ENCODE measurements around the gene SOHLH1.

Gene SOHLH1

DNA sequence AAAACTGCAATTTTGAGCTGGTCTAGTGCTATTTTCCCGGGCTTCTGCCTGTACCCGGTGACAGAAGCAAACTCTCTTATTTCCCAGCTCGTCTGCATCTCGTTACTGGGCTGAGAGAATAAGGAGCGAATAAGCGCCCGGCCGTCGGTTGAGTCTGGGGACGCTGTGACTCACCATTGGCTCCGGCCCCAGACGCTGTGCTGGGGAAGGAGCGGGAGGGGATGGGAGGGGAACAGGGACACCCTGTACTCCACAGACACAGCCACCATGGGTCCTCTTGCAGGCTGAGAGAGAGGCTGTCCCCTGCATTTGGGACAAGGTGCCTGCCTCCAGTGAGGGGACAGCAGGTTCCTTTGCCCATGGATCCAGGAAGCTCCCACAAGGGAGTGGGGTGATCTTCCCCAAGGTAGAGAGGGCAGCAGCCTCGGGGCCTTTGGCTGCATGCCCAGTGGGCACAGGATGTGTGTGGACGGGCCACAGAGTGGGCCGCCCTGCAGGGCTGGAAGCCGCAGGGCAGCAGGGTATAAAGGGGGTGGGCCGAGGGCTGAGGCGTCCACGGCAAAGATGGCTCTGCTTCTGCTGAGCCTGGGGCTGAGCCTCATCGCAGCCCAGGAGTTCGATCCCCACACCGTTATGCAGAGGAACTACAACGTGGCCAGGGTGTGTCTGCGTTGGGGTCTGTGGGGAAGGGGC, 36.4 kb downstream of the SOHLH1 start, which contains the start of gene LCN9:
TSS of gene LCN9 (plus strand) at position 552 of the 693 bp plus-strand sequence. CDS start at position 565, 13 bp downstream.
- in situ Hi-C loops (cut with MboI; ENCODE audit: low sequenced_read_pairs) = no loop called here

DNA sequence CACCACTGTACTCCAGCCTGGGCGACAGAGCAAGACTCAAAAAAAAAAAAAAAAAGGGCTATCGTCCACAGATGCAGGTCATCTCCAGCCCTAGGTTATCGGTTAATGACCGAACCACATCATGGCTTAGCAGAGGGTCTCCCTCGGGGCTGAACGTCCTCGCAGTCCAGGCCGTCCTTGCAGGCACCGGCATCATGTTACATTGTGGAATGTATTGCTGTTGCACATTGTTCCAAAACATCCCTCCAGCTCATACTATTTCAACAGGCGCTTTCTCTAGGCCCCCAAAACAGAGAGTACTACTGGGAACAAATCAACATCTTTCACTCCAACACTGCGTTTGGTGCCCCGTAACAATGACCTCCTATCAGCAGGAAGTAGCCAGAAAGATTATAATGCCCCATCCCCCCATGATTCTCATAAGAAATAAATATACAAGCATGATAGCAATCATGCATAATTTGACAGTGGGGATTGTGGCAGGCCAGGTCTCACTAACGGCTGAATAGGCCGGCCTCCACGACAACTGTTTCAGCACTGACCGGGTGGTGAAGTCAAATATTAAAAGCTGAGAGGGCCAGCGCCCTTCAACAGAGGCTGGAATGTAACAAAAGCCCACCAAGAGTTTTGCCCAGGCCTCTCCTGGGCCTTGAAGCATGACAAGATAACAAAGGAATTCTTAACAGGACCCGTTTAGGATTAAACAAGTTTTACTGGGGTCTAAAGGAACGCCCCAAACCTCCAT, 37.3 kb downstream of the SOHLH1 start:
- in situ Hi-C loops (cut with MboI; ENCODE audit: low sequenced_read_pairs) = no loop called here

DNA sequence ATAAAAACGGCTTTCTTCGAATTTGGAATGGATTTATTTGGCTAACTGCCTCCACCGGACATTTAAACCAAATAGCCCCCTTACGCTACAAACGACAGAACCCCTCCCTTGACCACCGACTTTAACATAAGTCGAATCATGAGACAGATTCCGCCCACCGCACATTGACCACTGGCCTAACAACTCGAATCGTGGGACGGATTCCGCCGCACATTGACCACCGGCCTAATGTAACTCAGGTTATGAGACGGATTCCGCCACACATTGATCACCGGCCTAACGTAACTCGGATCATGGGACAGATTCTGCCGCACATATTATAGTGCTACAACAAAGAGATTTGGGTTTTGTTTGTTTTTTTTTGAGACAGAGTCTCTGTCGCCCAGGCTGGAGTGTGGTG, 38.9 kb downstream of the SOHLH1 start:
- in situ Hi-C loops (cut with MboI; ENCODE audit: low sequenced_read_pairs) = no loop called here

DNA sequence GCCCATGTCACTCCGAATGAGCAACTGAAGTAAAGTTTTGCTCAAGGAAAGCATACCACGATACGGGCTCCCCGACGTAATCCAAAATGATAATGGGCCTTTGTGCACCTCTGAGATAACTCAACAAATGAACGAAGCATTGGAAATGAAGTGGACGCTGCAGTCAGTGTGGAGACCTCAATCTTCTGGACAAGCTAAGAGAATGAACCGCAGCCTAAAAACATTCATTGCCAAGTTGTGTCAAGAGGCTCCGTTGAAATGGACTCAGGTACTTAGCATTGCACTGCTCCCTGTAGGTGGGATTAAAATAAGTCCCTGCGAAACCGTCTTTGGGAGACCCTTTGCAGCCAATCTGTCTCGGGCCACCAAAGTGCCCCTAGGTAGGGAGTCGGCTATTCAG, 40.0 kb downstream of the SOHLH1 start:
- in situ Hi-C loops (cut with MboI; ENCODE audit: low sequenced_read_pairs) = no loop called here

DNA sequence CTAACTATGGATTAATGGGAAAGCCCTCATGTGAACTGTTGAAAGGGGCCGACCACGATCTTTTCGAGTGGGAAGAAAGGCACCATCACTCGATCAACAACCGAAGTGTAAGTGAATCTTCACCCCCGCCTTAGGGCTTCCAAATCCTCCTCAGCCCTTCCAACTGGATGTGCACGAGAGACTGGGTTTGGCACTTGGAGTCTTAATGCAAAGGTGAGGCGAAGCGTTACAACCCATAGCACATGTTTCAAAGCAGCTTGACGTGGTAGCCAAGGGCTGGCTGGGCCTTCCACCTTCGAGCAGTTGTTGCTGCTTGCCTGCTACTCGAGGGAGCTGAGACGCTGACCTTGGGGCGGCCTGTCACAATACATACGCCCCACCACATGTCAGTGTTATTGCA, 41.9 kb downstream of the SOHLH1 start:
- in situ Hi-C loops (cut with MboI; ENCODE audit: low sequenced_read_pairs) = no loop called here

DNA sequence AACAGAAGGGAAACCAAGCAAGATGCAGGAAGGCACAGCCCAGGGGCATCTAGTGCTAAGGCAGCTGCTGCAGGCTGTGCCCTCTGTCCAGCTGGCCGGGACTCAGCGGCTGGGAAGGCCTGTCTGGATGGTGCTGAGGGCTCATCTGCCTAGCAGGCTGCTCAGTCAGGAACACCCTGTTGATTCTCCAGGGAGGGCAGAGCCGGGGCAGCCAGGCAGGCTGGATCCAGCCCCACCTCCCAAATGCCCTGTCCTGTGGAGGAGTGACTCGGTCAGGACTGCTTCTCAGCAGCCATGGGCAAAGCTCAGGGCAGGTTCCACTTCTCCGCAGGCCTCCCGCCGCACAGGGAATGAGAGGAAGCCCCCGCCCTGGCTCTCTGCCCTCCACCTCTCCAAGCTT, 44.0 kb downstream of the SOHLH1 start:
- in situ Hi-C loops (cut with MboI; ENCODE audit: low sequenced_read_pairs) = no loop called here

DNA sequence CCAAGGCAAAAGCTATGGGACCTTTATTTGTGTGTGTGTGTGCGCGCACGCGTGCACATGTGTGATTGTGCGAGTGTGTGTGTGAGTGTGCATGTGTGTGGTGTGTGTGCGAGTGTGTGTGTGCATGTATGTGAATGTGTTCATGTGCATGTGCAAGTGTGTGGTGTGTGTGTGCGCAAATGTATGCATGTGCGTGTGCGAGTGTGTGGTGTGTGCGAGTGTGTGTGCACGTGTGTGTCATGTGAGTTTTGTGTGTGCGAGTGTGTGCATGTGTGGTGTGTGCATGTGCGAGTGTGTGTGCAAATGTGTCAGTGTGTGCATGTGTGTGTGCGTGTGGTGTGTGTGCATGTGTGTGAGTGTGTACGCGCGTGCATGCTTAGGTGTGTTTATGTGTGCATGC, 48.9 kb downstream of the SOHLH1 start:
- in situ Hi-C loops (cut with MboI; ENCODE audit: low sequenced_read_pairs) = no loop called here

DNA sequence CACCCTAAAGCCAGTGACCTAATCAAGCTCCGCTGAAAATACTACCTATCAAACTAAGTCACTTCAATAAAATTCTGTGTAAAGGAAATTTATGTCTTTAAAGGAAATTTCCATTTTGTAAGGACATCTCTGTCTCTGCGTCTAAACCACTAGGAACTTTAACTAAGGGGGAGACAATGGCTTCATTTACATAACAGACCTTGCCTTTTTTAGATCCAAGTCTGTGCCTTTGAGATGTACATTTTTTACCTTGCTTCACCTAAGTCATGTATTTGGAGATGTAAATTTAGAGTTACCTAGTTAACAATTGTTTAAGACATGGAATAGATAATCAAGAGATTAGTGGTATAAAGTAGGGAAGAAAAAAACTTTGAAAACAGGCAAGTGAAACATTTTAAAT, 49.8 kb downstream of the SOHLH1 start:
- in situ Hi-C loops (cut with MboI; ENCODE audit: low sequenced_read_pairs) = no loop called here

DNA sequence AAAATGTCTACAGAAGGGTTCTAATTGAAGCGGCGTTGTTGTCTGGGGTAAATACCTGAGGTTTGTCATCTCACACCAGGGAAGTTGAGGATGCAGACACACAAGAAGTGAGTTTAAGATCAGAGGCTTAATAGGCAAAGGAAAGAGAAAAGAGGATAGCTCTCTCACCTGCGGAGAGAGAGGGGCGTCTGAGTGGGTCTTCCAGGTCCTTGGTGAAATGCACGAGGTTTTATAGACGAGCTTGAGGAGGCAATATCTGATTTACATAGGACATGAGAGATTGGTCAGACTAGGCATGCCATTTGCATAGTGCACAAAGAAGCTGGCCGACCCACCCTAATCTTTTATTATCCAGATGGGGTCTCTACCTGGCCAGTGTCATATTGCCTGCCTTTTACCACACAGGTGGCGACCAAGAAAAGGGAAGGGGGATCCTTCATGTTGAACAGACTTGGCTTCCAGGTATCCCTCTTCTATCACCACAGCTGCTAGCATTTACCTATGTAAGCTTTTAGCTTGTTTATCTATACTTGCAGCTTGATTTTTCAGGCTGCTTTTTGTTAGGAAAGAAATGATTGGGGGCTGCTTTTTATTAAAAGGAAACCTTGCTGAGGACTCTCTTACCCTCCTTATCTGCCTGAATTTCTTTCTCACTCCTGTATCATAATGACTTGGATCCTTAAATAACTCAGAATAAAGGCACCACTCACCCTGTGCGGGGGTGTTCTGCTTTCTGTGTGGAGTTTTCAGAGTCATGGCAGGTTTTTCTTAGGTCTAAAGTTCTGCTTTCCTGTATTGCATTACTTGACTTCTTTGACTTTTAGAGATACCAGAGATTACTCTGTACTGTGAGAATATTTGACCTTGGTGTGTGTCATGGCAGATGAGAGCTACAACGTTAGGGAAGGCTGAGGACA, 50.5 kb downstream of the SOHLH1 start:
- in situ Hi-C loops (cut with MboI; ENCODE audit: low sequenced_read_pairs) = no loop called here

DNA sequence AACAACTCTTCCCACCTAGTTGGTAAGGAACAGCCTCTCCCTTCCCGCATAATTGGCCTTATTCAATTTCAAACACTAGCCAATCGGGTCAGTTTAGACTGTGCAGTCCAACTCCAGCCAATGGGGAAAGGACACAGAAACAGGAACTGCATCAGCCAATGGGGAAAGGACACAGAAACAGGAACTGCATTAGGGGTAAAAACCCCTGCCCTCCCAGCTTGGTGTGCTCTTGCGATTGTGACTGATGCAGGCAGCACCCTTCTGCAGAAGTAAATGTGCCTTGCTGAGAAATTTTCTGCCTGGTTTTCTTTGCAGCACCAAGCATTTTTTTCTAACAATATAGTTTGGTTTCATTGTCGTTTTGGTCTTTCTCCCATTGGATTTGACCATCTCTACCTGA, 51.4 kb downstream of the SOHLH1 start:
- in situ Hi-C loops (cut with MboI; ENCODE audit: low sequenced_read_pairs) = no loop called here

DNA sequence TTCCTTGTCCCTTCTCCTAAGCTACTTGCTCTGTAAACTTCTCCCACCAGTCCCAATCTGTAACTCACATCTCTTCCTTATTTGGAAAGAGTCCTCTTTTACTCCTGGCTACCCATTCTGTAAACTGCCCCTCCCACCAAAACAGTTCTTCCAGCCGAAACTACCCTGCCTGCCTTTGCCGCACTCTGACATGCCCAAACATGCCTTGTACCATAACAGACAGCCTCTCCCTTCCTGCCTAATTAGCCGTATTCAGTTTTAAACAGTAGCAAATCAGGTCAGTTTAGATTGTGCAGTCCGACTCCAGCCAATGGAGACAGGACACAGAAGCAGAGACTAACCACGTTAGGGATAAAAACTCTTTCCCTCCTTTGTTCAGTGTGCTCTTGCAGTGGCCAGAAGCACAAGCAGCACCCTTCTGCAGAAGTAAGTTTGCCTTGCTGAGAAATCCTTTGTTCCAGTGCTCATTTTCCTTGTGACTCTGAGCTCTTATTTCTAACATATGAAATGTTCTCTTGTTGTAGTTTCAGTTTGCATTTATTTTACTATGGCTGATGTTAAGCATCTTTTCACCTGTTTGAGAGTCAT, 54.6 kb downstream of the SOHLH1 start:
- in situ Hi-C loops (cut with MboI; ENCODE audit: low sequenced_read_pairs) = no loop called here

All from hTERT RPE-1 (cell line).